PC-3 (cell line): ENCODE data around the gene SEPTIN2.

Experiments
- CTCF ChIP-seq: fragments of 300-600 bp; sonication (generic); conservative IDR thresholded peaks from 2 replicates; pipeline ENCODE4 v1.5.1; 2017; ENCODE audit warnings: antibody characterized with exemption, low read depth, mild to moderate bottlenecking, low read length
- EZH2 ChIP-seq: fragments of 300-600 bp; sonication (generic); IDR thresholded peaks from one replicate; pipeline ENCODE4 v1.6.1; 2017; ENCODE audit warnings: antibody characterized with exemption, mild to moderate bottlenecking, low read length; ENCODE audit not compliant: unreplicated experiment
- EZH2phosphoT487 ChIP-seq: fragments of 300-600 bp; sonication (generic); IDR thresholded peaks from 2 replicates; pipeline ENCODE4 v1.6.1; 2018; ENCODE audit warnings: mild to moderate bottlenecking, antibody characterized with exemption, low read length, borderline replicate concordance

GRCh38 chr2:241364781-241365180 is 49.1 kb downstream of the SEPTIN2 start:
- no peak for TF ChIP-seq CTCF
- TF ChIP-seq EZH2phosphoT487: no peak
- TF ChIP-seq EZH2: no peak
